ENCODE data around the gene NOC2L. TPM values are rescaled to one million over a fixed set of nuclear protein-coding genes. Genes with fewer than 3 reads are reported as not detected.

Gene NOC2L
- total RNA-seq, 4 donors from 2014 or later: 47.4 to 115 (median 74.2) TPM

- in situ Hi-C loops (cut with MboI; ENCODE audit: low sequenced_read_pairs in 4 of 4) (no loop called here), intact Hi-C loops (cut with DNase I; ENCODE audit: low total_unique reads) (loop anchor here (5.0 kb wide), 1 partner anchor 83 kb away; the partner anchor contains the start of gene SAMD11)
- TF ChIP-seq CTCF (IDR thresholded peaks at IDR 0.05 in 4 of 5, conservative IDR thresholded peaks at IDR 0.05 in 1 of 5) (no peak), POLR2A (IDR thresholded peaks at IDR 0.05) (no peak)
- H3K9me3 ChIP-seq: no peaks in the 10 kb centered on the region
- peak overlapping the region in 2 of 4 donors; percentile 45 to 69 for H3K27ac ChIP-seq
- peak in 1 of 2 donors; percentile 58 for DNase-seq
- H3K4me1 ChIP-seq: peaks cover 12 to 16% of the 10 kb centered on the region in 2 donors
- ATAC-seq: peak in 1 of 2 donors; percentile 37
- H3K36me3 ChIP-seq: no peaks in the 10 kb centered on the region
- H3K4me3 ChIP-seq: peak overlapping the region in 1 of 4 donors; percentile 7
- H3K27me3 ChIP-seq: peaks cover 0 to 7% (median 4%) of the 10 kb centered on the region in 3 donors
These were observed 46.0 kb upstream of the NOC2L start for GRCh38 chr1:1004780-1005697.

GRCh38 chr1:1004420-1004779 lies 45.3 kb upstream of the NOC2L start:
- Histone ChIP-seq H3K4me1 (peaks cover 12 to 18% of the 10 kb centered on the region in 2 donors), H3K27ac (peak overlapping the region in 1 of 4 donors; percentile 45), H3K4me3 (no peak overlapping the region), H3K9me3 (no peaks in the 10 kb centered on the region), H3K36me3 (no peaks in the 10 kb centered on the region), H3K27me3 (peaks cover 2 to 7% (median 5%) of the 10 kb centered on the region in 3 donors)
- in situ Hi-C loops (cut with MboI; ENCODE audit: low sequenced_read_pairs in 4 of 4) (no loop called here), intact Hi-C loops (cut with DNase I; ENCODE audit: low total_unique reads) (loop anchor here (5.0 kb wide), 1 partner anchor 82 kb away; the partner anchor contains the start of gene SAMD11)
- ATAC-seq (no peak), DNase-seq (no peak)
- no peak for TF ChIP-seq CTCF (IDR thresholded peaks at IDR 0.05 in 4 of 5, conservative IDR thresholded peaks at IDR 0.05 in 1 of 5)
- TF ChIP-seq POLR2A (IDR thresholded peaks at IDR 0.05): no peak

- H3K27me3 ChIP-seq: peaks cover 5 to 8% (median 7%) of the 10 kb centered on the region in 3 donors
- no peak for ATAC-seq
- peaks cover 12 to 19% of the 10 kb centered on the region in 2 donors for H3K4me1 ChIP-seq
- in situ Hi-C loops (cut with MboI; ENCODE audit: low sequenced_read_pairs in 4 of 4): no loop called here
- no peaks in the 10 kb centered on the region for H3K9me3 ChIP-seq
- no peak for TF ChIP-seq POLR2A (IDR thresholded peaks at IDR 0.05)
- TF ChIP-seq CTCF (IDR thresholded peaks at IDR 0.05 in 4 of 5, conservative IDR thresholded peaks at IDR 0.05 in 1 of 5): no peak
- DNase-seq: no peak
- H3K36me3 ChIP-seq: no peaks in the 10 kb centered on the region
- H3K27ac ChIP-seq: no peak overlapping the region
- no peak overlapping the region for H3K4me3 ChIP-seq
- intact Hi-C loops (cut with DNase I; ENCODE audit: low total_unique reads): loop anchor here (5.0 kb wide), 1 partner anchor 82 kb away; the partner anchor contains the start of gene SAMD11
These were observed 44.8 kb upstream of the NOC2L start for GRCh38 chr1:1003618-1004419.

GRCh38 chr1:1001057-1001783 lies 42.2 kb upstream of the NOC2L start:
- no peak for DNase-seq
- ATAC-seq: peak in 1 of 2 donors; percentile 2

More at GRCh38 chr1:1001057-1001783, 42.2 kb upstream of the NOC2L start:
- TF ChIP-seq CTCF (IDR thresholded peaks at IDR 0.05 in 4 of 5, conservative IDR thresholded peaks at IDR 0.05 in 1 of 5) (no peak), POLR2A (IDR thresholded peaks at IDR 0.05) (no peak)
- no peaks in the 10 kb centered on the region for H3K36me3 ChIP-seq
- H3K4me1 ChIP-seq: peaks cover 12 to 19% of the 10 kb centered on the region in 2 donors
- H3K9me3 ChIP-seq: no peaks in the 10 kb centered on the region
- H3K27ac ChIP-seq: peak overlapping the region; percentile 84 to 92 (median 89)
- intact Hi-C loops (cut with DNase I; ENCODE audit: low total_unique reads) (loop anchor here (2.0 to 5.0 kb wide), 2 partner anchors 18 to 79 kb away; partner anchors contain the start of gene SAMD11), in situ Hi-C loops (cut with MboI; ENCODE audit: low sequenced_read_pairs in 4 of 4) (no loop called here)
- peaks cover 7 to 11% (median 8%) of the 10 kb centered on the region in 3 donors for H3K27me3 ChIP-seq
- peak overlapping the region; percentile 57 to 85 (median 71) for H3K4me3 ChIP-seq

Data from gastrocnemius medialis (tissue), 4 donors.